GM12878 (cell line): Measurements from ENCODE around the gene CD244.

Source experiments
- CHD2 ChIP-seq: IDR thresholded peaks from 2 replicates; pipeline ENCODE4 v1.6.1; 2011; ENCODE audit warnings: low read depth, low read length, improper control_type of control experiment, borderline replicate concordance
- EP300 ChIP-seq, 2 experiments: fragments of 150-350 bp in 1 of 2; IDR thresholded peaks; 2 replicates each; pipeline ENCODE4 v1.6.1; 2011 to 2012; ENCODE audit warnings: low read depth in 2 of 2, low read length in 2 of 2, borderline replicate concordance in 1 of 2, improper control_type of control experiment in 1 of 2, inconsistent platforms in 1 of 2; ENCODE audit not compliant: control insufficient read depth in 1 of 2
- EZH2 ChIP-seq: IDR thresholded peaks from 2 replicates; pipeline ENCODE4 v1.6.1; 2012; ENCODE audit warnings: low read depth, mild to moderate bottlenecking, control low read depth, inconsistent platforms, low read length, borderline replicate concordance; ENCODE audit not compliant: control insufficient read depth
- JUNB ChIP-seq: IDR thresholded peaks from 2 replicates; pipeline ENCODE4 v1.6.1; 2016; ENCODE audit warnings: antibody characterized with exemption, mild to moderate bottlenecking
- MTA2 ChIP-seq: fragments of 450-650 bp; IDR thresholded peaks from 2 replicates; pipeline ENCODE4 v1.6.1; 2016; ENCODE audit warnings: low read depth, mild to moderate bottlenecking, moderate library complexity
- ZNF24 ChIP-seq: fragments of 450-650 bp; IDR thresholded peaks from 2 replicates; pipeline ENCODE4 v1.6.1; 2017; ENCODE audit warnings: antibody characterized with exemption, mild to moderate bottlenecking
- ZNF274 ChIP-seq: IDR thresholded peaks from one replicate; pipeline ENCODE4 v1.8.0; 2011; ENCODE audit not compliant: insufficient read length, insufficient read depth
- TF ChIP-seq, protein P1 (sequence below), 3 experiments: IDR thresholded peaks in 2 of 3; conservative IDR thresholded peaks in 1 of 3; 2 replicates each; pipeline ENCODE4 v1.5.1; 2011; ENCODE audit warnings: low read depth in 3 of 3, low read length in 3 of 3, mild to moderate bottlenecking in 3 of 3, control low read depth in 2 of 3, moderate library complexity in 2 of 3, inconsistent platforms in 1 of 3, mixed read lengths in 1 of 3; ENCODE audit not compliant: control insufficient read depth in 2 of 3, insufficient read depth in 1 of 3; ENCODE audit errors: extremely low read depth in 1 of 3
- TF ChIP-seq, protein P2 (sequence below): fragments of 450-650 bp; IDR thresholded peaks from 2 replicates; pipeline ENCODE4 v1.6.1; 2017; ENCODE audit warnings: mild to moderate bottlenecking, low read depth, inconsistent platforms; ENCODE audit not compliant: poor library complexity, severe bottlenecking

DNA sequence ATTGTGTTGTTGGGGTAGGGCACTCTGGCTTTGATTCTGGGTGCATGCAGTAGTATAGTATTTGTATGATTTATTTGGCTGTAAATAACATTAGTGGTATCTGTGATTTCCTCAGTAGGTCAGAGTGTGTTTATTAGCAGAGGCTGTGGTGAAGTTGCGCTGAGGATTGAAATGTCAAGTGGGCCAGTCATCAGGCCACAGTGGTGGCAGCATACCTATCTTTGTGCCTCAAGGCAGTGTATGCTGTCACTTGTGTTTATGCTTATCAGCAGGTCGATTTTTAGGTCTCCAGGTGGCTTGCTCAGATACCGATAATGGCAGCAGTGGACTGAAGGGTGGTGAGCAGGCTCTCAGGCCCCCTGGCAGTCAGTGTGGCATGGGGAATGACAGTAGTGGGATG is 55.4 kb downstream of the CD244 start:
- TF ChIP-seq MTA2: no peak
- no peak for TF ChIP-seq ZNF24
- TF ChIP-seq, protein P1, sequence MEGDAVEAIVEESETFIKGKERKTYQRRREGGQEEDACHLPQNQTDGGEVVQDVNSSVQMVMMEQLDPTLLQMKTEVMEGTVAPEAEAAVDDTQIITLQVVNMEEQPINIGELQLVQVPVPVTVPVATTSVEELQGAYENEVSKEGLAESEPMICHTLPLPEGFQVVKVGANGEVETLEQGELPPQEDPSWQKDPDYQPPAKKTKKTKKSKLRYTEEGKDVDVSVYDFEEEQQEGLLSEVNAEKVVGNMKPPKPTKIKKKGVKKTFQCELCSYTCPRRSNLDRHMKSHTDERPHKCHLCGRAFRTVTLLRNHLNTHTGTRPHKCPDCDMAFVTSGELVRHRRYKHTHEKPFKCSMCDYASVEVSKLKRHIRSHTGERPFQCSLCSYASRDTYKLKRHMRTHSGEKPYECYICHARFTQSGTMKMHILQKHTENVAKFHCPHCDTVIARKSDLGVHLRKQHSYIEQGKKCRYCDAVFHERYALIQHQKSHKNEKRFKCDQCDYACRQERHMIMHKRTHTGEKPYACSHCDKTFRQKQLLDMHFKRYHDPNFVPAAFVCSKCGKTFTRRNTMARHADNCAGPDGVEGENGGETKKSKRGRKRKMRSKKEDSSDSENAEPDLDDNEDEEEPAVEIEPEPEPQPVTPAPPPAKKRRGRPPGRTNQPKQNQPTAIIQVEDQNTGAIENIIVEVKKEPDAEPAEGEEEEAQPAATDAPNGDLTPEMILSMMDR (IDR thresholded peaks at IDR 0.05 in 2 of 3, conservative IDR thresholded peaks at IDR 0.05 in 1 of 3; ENCODE audit: control insufficient read depth in 2 of 3, extremely low read depth in 1 of 3, insufficient read depth in 1 of 3, low read depth in 3 of 3, low read length in 3 of 3): no peak
- TF ChIP-seq CHD2: no peak
- TF ChIP-seq EZH2: no peak
- TF ChIP-seq, protein P2, sequence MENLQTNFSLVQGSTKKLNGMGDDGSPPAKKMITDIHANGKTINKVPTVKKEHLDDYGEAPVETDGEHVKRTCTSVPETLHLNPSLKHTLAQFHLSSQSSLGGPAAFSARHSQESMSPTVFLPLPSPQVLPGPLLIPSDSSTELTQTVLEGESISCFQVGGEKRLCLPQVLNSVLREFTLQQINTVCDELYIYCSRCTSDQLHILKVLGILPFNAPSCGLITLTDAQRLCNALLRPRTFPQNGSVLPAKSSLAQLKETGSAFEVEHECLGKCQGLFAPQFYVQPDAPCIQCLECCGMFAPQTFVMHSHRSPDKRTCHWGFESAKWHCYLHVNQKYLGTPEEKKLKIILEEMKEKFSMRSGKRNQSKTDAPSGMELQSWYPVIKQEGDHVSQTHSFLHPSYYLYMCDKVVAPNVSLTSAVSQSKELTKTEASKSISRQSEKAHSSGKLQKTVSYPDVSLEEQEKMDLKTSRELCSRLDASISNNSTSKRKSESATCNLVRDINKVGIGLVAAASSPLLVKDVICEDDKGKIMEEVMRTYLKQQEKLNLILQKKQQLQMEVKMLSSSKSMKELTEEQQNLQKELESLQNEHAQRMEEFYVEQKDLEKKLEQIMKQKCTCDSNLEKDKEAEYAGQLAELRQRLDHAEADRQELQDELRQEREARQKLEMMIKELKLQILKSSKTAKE: no peak
- TF ChIP-seq EP300 (IDR thresholded peaks at IDR 0.05; ENCODE audit: borderline replicate concordance in 1 of 2, control insufficient read depth in 1 of 2, low read depth in 2 of 2, low read length in 2 of 2): no peak
- no peak for TF ChIP-seq JUNB
- TF ChIP-seq ZNF274: no peak
